HL-60/S4 treated with phorbol 12-myristate 13-acetate at 8.2 ng/mL for 4 days and 3 days (cell line): ENCODE results near the gene LRRFIP1.

Source experiments
- in situ Hi-C: fragments of 300-500 bp; cut with MboI; formaldehyde crosslinking; loops from 2 replicates; pipeline ENCODE4 v1.15.0; 2022; ENCODE audit warnings: low sequenced_read_pairs

LRRFIP1 gene

GRCh38 chr2:237820421-237820820 is 193.0 kb downstream of the LRRFIP1 start:
- in situ Hi-C loops = no loop called here

- in situ Hi-C loops = no loop called here
Measured at GRCh38 chr2:237823544-237823943, 196.2 kb downstream of the LRRFIP1 start.

GRCh38 chr2:237824085-237824484 is 196.7 kb downstream of the LRRFIP1 start:
- in situ Hi-C loops = no loop called here

GRCh38 chr2:237827421-237827987 is 200.1 kb downstream of the LRRFIP1 start:
- in situ Hi-C loops = no loop called here
